Measurements from ENCODE around the gene IL31.
"Not testable (repeated sequence)": the region's sequence is repeated elsewhere in the genome, so short reads cannot be mapped to it uniquely, and the experiment has no call there.

IL31 gene

DNA sequence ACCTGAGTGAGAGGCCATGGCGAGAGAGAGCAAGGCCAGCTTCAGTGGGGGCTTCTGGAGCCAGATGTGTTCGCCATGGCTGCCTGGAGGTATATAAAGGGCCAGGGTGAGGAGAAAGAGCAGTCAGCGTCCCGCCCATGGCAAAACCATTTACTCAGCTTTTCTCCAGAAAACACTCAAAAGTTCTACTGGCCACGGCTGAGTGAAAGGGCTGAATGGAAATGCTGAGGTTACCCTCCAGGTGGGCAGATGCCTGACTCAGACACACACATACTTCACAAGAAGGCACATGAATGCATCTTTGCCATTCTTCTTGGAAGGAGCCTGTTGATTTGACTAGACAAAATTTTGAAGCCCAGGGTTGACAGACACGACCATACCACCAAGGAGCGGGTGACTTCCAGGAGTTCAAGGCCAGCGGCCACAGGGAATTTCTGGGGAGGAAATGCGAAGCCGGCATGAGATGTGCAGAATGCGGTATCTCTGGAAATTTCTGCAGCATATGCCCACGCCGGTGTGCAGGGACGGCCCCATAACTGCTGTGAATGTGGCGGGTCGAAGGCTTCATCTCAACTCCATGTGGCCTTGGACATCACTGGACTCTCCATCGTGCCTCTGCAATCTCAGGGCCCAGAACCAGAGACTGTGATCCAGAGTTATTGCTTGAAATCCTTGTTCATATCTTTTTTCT lies at the start of gene IL31:
IL31 (minus strand) TSS at position 67 of the 691 bp plus-strand sequence; CDS start at position 18, 49 bp downstream.
- Histone ChIP-seq H3K9me3 (ENCODE audit: control insufficient read depth, insufficient read depth, low read length) (no peaks in the 10 kb centered on the region), H3K4me1 (ENCODE audit: insufficient read depth, low read length) (no peaks in the 10 kb centered on the region), H3K36me3 (ENCODE audit: insufficient read depth, low read length) (no peaks in the 10 kb centered on the region), H3K9ac (ENCODE audit: low read depth, low read length) (no peak within 1 kb of the TSS)

DNA sequence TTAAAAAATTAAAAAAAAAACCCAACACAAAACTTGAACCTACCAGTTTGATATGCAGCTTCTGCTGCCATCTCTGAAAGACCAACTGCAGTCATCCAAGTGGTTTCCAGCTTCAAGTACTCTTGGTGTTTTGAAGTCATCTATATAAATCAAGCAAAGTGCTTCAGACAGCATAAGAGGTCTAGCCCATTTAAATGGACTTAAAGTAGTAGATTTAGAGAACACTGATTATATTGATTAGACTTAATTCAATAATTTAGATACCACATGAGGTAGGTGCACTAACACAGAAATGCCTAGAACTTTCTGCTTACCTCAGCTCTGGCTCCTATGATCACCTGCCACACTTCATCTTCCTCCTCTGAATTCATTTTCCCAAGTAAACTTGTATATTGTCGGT lies 42.4 kb upstream of the IL31 start:
- Histone ChIP-seq H3K9ac (ENCODE audit: low read depth, low read length) (no peak overlapping the region), H3K36me3 (ENCODE audit: insufficient read depth, low read length) (peaks cover 50% of the 10 kb centered on the region), H3K9me3 (ENCODE audit: control insufficient read depth, insufficient read depth, low read length) (no peaks in the 10 kb centered on the region), H3K4me1 (ENCODE audit: insufficient read depth, low read length) (no peaks in the 10 kb centered on the region)

DNA sequence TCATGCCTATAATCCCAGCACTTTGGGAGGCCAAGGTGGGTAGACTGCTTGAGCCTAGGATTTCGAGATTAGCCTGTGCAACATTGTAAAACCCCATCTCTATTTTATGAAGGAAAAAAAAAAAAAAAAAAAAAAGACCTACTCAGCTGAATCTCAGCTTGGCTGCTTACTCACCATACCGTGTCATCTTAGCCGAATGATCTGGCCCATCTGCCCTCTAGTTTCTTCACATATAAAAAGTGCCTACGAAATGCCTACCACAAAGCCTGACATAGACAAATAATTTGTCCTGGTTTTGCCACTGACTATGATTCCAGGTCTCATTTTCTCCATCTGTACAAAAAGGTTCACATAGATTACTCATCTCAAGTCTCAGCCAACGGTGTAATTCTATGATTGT lies 41.8 kb upstream of the IL31 start:
- Histone ChIP-seq H3K9ac (ENCODE audit: low read depth, low read length) (no peak overlapping the region), H3K4me1 (ENCODE audit: insufficient read depth, low read length) (no peaks in the 10 kb centered on the region), H3K36me3 (ENCODE audit: insufficient read depth, low read length) (peaks cover 49% of the 10 kb centered on the region), H3K9me3 (ENCODE audit: control insufficient read depth, insufficient read depth, low read length) (no peaks in the 10 kb centered on the region)

DNA sequence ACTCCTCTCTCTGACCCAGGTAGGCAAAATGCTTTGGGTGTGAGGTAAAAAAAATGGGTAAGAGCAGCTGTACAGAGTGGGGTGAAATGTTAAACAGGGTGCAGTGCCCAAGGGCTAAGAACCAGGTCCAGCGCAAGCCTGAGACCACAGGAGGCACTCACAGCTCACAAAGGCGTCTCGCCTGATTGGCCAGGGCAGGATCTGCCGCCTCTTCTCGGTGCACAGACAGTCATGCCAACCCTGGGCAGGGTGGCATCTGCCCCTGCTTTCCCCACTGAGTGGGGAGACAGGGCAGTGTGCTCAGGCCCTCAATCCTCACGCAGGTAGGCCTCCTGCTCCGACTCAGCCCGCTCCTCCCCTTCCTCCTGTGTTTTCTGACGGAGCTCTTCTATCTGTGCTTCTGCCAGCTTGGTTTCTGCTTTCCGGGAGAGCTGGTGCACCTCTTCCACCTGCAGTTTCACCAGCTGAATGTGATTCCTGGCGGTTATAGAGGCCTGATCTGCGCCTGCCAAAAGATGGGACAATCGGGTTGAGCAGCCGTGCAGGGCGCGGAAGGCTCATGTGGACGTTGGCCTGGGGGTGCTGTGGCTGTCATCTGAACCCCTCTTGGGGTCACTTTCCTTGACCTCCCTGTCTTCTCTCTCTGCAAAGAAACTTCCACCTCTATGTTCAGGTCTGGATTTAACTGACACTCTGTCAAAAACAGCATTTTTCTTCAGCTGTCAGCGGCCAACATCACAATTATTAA lies 34.2 kb upstream of the IL31 start:
- Histone ChIP-seq H3K9ac (ENCODE audit: low read depth, low read length) (no peak overlapping the region), H3K36me3 (ENCODE audit: insufficient read depth, low read length) (peaks cover 18% of the 10 kb centered on the region), H3K9me3 (ENCODE audit: control insufficient read depth, insufficient read depth, low read length) (no peaks in the 10 kb centered on the region), H3K4me1 (ENCODE audit: insufficient read depth, low read length) (peaks cover 7% of the 10 kb centered on the region; the same call in 1 of the 2 replicates)

DNA sequence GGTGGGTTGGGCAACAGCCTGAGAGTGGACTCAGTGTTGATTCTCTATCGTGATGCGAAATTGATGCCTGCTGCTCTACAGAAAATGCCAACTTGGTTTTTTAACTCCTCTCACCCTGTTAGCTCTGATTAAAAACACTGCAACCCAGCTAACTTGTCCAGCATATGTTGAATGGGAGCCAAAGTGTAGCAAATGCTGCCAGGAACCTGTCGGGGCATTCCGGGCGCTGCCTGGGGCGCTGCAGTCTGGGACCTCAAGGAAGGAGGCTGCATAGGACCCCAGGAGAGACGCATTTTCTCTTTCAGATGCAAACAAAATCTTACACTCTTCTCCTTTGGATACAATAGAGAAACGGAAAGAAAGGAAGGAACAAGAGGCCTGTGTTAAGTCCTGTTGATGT lies 33.4 kb upstream of the IL31 start:
- no peak overlapping the region for H3K9ac ChIP-seq (ENCODE audit: low read depth, low read length)
- H3K4me1 ChIP-seq (ENCODE audit: insufficient read depth, low read length) = peaks cover 7% of the 10 kb centered on the region; the same call in 1 of the 2 replicates
- peaks cover 15% of the 10 kb centered on the region; the same call in 1 of the 2 replicates for H3K36me3 ChIP-seq (ENCODE audit: insufficient read depth, low read length)
- no peaks in the 10 kb centered on the region for H3K9me3 ChIP-seq (ENCODE audit: control insufficient read depth, insufficient read depth, low read length)

DNA sequence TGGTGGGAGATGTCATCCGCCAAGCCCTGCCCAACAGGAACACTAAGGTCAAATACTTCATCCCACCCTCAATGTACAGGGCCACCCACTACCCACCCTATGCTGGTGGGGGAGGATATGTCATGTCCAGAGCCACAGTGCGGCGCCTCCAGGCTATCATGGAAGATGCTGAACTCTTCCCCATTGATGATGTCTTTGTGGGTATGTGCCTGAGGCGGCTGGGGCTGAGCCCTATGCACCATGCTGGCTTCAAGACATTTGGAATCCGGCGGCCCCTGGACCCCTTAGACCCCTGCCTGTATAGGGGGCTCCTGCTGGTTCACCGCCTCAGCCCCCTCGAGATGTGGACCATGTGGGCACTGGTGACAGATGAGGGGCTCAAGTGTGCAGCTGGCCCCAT lies 33.0 kb upstream of the IL31 start:
- Histone ChIP-seq H3K9ac (ENCODE audit: low read depth, low read length) (no peak overlapping the region), H3K4me1 (ENCODE audit: insufficient read depth, low read length) (peaks cover 7% of the 10 kb centered on the region; the same call in 1 of the 2 replicates), H3K9me3 (ENCODE audit: control insufficient read depth, insufficient read depth, low read length) (no peaks in the 10 kb centered on the region), H3K36me3 (ENCODE audit: insufficient read depth, low read length) (peaks cover 15% of the 10 kb centered on the region; the same call in 1 of the 2 replicates)

DNA sequence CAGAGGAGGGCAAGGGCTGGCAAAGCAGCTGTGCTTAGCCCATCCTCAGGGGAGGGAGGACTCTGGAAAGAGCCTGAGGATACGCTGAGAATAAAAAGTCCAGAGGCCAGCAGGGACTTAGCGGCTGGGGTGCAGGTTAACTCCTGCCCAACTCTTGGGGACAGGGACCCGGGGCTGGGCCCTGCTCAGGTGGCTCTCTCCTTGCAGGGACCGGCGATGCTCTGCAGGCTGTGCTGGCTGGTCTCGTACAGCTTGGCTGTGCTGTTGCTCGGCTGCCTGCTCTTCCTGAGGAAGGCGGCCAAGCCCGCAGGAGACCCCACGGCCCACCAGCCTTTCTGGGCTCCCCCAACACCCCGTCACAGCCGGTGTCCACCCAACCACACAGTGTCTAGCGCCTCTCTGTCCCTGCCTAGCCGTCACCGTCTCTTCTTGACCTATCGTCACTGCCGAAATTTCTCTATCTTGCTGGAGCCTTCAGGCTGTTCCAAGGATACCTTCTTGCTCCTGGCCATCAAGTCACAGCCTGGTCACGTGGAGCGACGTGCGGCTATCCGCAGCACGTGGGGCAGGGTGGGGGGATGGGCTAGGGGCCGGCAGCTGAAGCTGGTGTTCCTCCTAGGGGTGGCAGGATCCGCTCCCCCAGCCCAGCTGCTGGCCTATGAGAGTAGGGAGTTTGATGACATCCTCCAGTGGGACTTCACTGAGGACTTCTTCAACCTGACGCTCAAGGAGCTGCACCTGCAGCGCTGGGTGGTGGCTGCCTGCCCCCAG lies 32.3 kb upstream of the IL31 start:
- Histone ChIP-seq H3K36me3 (ENCODE audit: insufficient read depth, low read length) (peaks cover 13% of the 10 kb centered on the region; the same call in 1 of the 2 replicates), H3K9me3 (ENCODE audit: control insufficient read depth, insufficient read depth, low read length) (no peaks in the 10 kb centered on the region), H3K9ac (ENCODE audit: low read depth, low read length) (no peak overlapping the region), H3K4me1 (ENCODE audit: insufficient read depth, low read length) (peaks cover 7% of the 10 kb centered on the region; the same call in 1 of the 2 replicates)

DNA sequence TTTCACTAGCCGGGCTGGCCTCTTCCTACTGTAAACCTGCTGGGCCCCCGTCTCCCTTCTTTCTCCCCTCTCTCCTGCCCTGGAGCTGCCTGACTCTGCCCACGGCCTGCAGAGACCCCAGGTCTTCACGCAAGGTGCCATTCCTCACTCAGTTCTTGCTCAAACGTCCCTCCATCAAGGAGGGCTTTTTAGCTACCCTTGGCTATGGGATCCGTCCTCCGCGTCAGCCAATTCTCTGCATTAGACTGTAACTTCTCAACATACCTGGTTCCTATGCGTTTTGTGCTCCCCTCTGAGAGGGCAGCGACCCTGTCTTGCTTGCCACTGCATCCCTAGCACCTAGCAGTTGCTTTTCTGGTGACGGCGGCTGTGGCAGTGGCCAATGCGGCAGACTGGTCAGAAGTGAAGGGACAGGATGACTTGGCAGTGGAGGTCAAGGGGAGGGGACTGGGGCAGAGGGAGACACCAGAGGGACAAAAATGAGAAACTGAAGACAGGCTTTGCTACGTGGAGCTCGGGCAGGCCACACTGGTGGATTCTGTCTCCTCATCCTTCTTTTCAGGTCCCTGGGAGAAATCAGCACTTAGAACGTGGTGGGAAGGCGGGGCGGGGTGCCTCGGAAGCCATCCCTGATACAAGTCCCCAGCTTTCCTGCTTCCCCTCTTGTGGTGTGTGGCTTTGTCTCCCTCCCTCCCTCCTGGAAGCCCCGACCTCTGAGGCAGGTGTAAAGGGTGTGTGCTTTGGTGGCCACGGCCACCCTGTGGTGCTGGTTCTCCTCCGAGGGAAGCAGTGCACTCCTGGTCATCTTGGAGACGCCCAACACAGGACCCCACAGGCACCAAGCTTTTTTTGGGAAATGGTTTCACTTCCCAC lies 31.3 kb upstream of the IL31 start:
- H3K4me1 ChIP-seq (ENCODE audit: insufficient read depth, low read length) = peaks cover 7% of the 10 kb centered on the region; the same call in 1 of the 2 replicates
- H3K9ac ChIP-seq (ENCODE audit: low read depth, low read length) = no peak overlapping the region; the same call in 1 of the 2 replicates
- no peaks in the 10 kb centered on the region for H3K9me3 ChIP-seq (ENCODE audit: control insufficient read depth, insufficient read depth, low read length)
- peaks cover 10% of the 10 kb centered on the region; the same call in 1 of the 2 replicates for H3K36me3 ChIP-seq (ENCODE audit: insufficient read depth, low read length)

DNA sequence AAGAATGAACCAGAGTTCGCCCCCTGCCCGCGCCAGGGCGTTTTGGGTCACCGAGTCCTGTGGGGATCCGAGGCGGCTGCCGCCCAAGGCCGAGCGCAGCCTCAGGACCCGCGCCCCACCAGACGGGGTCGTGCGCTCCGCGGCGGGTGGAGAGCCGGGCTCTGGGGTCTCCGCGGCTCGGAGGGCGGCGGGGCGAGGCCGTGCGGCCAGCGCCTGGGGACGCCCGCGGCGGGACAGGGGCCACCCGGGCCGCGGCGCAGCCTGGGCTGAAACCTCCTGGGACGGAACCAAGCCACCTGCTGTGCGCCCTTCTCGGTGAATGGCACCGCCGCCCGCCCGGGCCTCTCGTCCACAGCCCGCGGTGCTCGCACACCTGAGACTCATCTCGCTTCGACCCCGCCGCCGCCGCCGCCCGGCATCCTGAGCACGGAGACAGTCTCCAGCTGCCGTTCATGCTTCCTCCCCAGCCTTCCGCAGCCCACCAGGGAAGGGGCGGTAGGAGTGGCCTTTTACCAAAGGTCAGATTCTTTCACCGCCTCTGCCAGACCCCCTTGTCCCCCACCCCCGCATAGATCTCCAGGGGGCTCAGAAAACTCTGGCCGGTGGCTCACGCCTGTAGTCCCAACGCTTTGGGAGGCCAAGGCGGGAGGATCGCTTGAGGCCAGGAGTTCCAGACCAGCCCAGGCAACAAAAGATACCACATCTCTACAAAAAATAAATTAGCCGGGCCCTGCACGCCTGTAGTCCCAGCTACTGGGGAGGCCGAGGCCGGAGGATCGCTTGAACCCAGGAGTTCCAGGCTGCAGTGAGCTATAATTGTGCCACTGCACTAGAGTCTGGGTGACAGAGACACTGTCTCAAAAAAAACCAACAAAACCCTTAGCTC lies 30.4 kb upstream of the IL31 start:
- H3K36me3 ChIP-seq (ENCODE audit: insufficient read depth, low read length) = peaks cover 4% of the 10 kb centered on the region; the same call in 1 of the 2 replicates
- H3K9me3 ChIP-seq (ENCODE audit: control insufficient read depth, insufficient read depth, low read length) = no peaks in the 10 kb centered on the region
- H3K9ac ChIP-seq (ENCODE audit: low read depth, low read length) = peak overlapping the region; percentile 62; the same call in 1 of the 2 replicates
- H3K4me1 ChIP-seq (ENCODE audit: insufficient read depth, low read length) = peaks cover 7% of the 10 kb centered on the region; the same call in 1 of the 2 replicates

DNA sequence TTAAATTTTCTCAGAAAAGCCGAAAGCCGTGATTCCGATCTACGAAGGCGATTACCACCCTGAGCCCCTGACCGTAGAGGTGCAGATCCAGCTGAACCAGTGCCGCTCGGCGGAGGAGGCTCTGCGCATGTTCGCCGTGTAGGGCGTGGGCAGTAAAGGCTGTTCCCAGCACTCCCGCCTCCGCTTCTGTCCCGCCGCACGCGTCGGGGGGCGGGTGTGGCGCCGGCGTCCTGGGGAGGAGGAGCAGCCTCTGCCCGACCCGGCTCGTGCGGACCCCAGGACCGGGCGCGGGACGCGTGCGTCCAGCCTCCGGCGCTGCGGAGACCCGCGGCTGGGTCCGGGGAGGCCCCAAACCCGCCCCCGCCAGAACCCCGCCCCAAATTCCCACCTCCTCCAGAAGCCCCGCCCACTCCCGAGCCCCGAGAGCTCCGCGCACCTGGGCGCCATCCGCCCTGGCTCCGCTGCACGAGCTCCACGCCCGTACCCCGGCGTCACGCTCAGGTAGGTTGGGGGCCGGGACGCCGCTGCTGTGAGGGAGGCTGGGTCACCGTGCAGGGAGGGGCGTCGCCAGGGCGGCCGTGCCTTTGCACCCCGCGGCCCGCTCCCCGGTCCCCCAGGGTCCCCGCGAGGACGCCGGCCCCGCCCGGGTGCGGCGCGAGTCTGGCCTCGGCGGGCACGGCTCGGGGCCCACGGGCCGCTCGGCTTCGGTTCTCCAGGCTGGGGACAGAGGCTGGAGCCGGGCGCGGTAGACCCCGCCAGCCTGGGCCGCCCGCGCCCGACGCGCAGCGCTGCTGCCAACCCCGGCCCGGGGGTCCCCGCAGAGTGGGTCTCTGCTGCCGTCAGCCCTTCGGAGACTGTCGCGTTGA lies 29.5 kb upstream of the IL31 start, which contains the start of gene B3GNT4:
B3GNT4 (plus strand) TSS at position 409 of the 866 bp plus-strand sequence. CDS start 910 bp downstream, outside the sequence.
- H3K9me3 ChIP-seq (ENCODE audit: control insufficient read depth, insufficient read depth, low read length) = no peaks in the 10 kb centered on the region
- peaks cover 7% of the 10 kb centered on the region; the same call in 1 of the 2 replicates for H3K4me1 ChIP-seq (ENCODE audit: insufficient read depth, low read length)
- peak within 1 kb of the TSS; percentile 62; the same call in 1 of the 2 replicates for H3K9ac ChIP-seq (ENCODE audit: low read depth, low read length)

DNA sequence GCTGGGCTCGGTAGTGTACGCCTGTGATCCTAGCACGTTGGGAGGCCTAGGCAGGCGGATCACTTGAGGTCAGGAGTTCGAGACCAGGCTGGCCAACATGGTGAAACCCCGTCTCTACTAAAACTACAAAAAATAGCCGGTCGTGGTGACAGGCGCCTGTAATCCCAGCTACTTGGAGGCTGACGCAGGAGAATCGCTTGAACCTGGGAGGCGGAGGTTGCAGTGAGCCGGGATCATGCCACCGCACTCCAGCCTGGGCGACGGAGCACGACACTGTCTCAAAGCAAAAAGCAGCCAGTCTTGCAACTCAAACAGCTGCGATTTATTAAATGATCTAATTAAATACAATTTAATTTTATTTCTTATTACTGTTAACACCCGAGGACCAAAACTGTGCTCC lies 28.8 kb upstream of the IL31 start:
- H3K9me3 ChIP-seq (ENCODE audit: control insufficient read depth, insufficient read depth, low read length); H3K4me1 ChIP-seq (ENCODE audit: insufficient read depth, low read length); H3K36me3 ChIP-seq (ENCODE audit: insufficient read depth, low read length): not testable (repeated sequence)
- peak overlapping the region; percentile 58; the same call in 1 of the 2 replicates for H3K9ac ChIP-seq (ENCODE audit: low read depth, low read length)

More for the DNA sequence above, 29.5 kb upstream of the IL31 start, which contains the start of gene B3GNT4:
- peaks cover 4% of the 10 kb centered on the region; the same call in 1 of the 2 replicates for H3K36me3 ChIP-seq (ENCODE audit: insufficient read depth, low read length)

DNA sequence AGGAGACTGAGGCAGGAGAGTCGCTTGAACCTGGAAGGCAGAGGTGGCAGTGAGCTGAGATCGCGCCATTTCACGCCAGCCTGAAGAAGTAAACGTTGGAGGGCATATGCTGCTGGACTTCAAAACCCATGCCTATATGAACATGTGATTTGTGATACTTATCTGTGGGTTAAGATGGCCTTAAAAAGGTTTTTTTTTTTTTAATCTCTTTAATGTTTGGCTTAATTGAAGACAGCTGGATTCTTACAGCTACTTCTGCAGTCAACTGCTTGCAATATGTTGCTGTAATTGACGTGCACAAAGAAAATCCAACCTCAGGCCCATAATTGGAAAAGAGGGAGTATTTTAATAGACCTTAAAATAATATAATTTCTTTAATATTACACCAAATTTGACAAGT lies 28.0 kb upstream of the IL31 start:
- no peaks in the 10 kb centered on the region for H3K9me3 ChIP-seq (ENCODE audit: control insufficient read depth, insufficient read depth, low read length)
- peaks cover 3% of the 10 kb centered on the region; the same call in 1 of the 2 replicates for H3K4me1 ChIP-seq (ENCODE audit: insufficient read depth, low read length)
- no peaks in the 10 kb centered on the region; the same call in 1 of the 2 replicates for H3K36me3 ChIP-seq (ENCODE audit: insufficient read depth, low read length)
- H3K9ac ChIP-seq (ENCODE audit: low read depth, low read length) = no peak overlapping the region
